ENCODE results near the gene BRICD5.
"Not testable (repeated sequence)": the region's sequence is repeated elsewhere in the genome, so short reads cannot be mapped to it uniquely, and the experiment has no call there.

The BRICD5 gene

GRCh38 chr16:2213817-2214718 lies 3.4 kb upstream of the BRICD5 start:
- DNase-seq: no peak

DNA sequence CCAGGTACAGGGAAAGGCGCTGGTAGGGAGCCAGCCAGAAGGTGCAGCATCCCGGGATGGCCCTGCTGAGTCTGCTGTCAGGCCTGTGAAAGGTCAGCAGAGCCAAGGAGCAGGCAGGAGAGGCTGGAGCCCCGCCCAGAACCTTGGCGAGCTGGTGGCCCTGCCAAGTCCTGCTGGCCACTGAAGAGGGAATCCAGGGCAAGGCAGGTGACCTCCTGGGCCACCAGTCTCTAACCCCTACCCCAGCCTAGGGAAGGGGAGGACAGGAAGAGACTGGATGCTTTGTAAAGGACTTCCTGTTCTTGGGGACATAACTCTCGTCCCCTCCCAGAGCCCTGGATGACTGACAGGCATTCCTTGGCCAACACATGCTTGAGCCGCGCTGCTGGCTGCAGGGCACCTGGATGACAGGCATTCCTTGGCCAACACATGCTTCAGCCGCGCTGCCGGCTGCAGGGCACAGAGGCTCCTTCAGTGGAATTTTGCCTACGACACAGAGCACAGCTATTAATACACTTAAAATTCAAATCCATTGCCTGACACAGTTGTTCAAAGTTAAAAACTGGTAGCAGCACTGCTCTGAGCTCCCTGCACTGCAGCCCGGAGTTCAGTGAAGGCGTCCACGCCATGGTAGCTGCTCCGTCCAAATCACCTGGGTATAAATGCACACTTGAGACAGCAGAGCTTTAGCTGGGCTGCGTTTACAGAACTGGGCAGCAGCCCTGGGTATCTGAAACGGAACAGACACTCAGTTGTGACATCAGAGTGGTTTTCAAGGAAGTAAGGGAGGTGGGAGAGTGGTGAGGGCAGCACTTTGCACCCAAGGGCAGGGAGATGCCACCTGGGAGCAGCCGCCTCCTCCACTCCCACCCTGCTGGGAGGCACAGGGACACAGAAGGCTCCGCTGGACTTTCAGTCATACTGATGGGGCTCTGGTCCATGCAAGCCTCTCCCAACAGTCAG lies 2.0 kb upstream of the BRICD5 start:
- DNase-seq: no peak

DNA sequence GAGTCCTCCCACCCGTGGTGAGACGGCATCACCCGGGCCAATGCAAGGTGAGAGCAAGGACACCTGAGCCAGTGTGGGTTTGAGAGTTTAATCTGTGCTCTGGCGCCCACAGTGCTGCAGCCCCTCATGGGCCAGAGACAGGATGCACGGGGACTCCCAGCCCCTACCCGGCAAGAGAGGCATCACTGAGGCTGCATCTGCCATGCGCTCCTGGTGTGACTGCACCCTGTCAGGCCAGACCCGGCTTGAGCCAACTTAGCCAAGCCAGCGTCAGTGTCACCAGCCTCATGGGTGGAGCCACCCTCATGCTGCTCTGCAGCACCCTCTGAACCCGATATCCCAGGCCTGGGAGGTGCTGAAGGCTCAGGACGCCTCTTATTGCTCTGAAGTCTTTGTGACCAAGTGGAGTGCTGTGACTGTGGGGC lies 1.3 kb upstream of the BRICD5 start:
- DNase-seq: no peak

DNA sequence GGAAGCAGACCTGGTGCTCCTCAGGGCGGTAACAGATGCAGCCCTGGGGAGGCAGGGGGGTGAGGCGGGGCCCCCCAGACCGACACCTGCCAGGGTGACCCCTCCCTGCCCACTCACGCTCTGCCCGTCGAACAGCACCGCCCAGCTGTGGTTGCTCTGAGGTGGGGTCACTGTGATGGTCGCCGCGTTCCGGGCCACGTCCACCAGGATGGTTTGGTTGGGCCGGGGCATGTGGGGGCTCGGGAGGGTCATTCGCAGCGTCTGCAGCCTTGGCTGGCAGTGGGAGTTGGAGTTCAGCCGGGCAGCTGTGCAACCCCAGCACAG lies 692 bp downstream of the BRICD5 start:
- DNase-seq: no peak

- DNase-seq: no peak
Observed at GRCh38 chr16:2209258-2210008, 1.2 kb downstream of the BRICD5 start.

GRCh38 chr16:2208772-2209171 lies 1.9 kb downstream of the BRICD5 start:
- DNase-seq: no peak

DNA sequence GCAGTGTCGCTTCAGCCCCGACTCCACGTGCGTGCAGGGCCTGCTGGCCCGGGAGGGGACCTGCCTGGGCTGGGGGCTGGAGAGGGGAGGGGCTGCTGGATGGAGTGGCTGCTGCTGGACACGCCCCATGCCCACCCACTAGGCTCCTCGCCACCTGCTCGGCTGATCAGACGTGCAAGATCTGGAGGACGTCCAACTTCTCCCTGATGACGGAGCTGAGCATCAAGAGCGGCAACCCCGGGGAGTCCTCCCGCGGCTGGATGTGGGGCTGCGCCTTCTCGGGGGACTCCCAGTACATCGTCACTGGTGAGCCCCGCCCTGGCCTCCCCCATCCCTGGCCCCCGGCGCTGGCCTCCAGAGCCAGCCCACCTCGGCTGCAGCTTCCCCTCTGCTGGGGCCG lies 2.4 kb downstream of the BRICD5 start:
- DNase-seq: no peak

DNA sequence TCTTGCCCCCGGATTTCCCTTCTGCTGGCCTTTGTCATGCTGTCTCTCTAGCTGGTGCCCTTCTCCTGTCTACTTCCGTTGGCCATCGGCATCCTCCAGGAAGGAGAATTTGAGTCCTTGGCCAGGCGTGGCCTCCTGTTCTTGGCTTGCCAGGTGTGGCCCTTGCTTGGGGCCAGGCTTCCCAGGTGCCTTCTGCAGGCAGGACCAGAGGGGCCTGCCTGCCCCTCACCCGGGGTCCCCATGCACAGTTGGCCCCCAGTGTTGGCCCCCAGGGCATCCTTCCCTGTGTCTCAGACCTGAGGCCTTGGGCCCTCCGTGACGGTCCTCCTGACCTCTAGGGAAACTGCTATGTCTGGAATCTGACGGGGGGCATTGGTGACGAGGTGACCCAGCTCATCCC lies 2.8 kb downstream of the BRICD5 start:
- DNase-seq: no peak

DNA sequence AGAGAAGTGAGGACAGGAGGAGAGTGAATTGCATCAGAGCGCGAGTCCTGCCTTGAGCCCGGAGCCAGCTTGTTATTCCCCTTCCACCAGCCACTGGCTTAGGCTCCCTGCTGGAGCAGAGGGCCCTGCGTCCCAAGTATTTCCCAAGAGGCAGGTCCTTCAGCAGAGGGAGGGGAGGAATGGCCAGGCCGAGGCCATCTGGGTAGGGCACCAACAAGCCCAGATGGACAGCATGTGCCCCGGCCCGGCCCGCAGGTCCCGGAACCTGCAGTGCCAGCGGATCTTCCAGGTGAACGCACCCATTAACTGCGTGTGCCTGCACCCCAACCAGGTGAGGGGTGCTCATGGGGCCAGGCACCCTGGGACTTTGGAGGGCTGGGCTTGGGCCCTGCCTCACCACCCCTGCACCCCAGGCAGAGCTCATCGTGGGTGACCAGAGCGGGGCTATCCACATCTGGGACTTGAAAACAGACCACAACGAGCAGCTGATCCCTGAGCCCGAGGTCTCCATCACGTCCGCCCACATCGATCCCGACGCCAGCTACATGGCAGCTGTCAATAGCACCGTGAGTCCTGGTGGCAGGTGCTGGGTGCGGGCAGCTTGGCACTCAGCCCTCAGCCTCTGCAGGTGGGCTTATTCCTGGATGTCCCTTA lies 3.8 kb downstream of the BRICD5 start:
- no peak for DNase-seq

- no peak for DNase-seq
Observed at GRCh38 chr16:2206420-2206779, 4.3 kb downstream of the BRICD5 start.

GRCh38 chr16:2205967-2206313 lies 4.7 kb downstream of the BRICD5 start:
- DNase-seq: no peak

GRCh38 chr16:2205104-2205966 lies 5.3 kb downstream of the BRICD5 start, which contains the start of gene MLST8:
TSS of gene MLST8 (plus strand) at chr16:2205454. CDS start at chr16:2206086, 632 bp downstream.
- DNase-seq: peak; percentile 93

- DNase-seq: no peak
Observed at GRCh38 chr16:2204416-2205103, 6.1 kb downstream of the BRICD5 start.

DNA sequence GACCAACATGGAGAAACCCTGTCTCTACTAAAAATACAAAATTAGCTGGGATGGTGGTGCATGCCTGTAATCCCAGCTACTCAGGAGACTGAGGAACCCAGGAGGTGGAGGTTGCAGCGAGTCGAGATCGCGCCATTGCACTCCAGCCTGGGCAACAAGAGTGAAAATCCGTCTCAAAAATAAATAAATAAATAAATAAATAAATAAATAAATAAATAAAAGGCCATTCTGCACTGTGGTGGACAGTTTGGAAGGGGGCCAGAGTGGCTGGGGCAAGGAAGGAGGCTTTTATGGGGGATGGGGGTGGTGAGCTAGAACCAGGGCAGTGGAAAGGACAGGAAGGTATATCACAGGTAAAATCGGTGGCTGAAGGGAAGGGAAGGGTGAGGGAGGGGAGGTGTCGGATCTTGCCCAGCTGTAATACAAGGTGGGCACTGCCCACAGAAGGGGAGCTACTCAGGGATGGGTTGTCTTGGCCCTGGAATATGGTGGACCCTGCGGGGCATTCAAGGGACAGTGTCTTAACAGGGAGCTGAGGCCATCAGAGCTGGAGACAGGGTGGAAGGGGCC lies 7.5 kb downstream of the BRICD5 start:
- DNase-seq: not testable (repeated sequence)

DNA sequence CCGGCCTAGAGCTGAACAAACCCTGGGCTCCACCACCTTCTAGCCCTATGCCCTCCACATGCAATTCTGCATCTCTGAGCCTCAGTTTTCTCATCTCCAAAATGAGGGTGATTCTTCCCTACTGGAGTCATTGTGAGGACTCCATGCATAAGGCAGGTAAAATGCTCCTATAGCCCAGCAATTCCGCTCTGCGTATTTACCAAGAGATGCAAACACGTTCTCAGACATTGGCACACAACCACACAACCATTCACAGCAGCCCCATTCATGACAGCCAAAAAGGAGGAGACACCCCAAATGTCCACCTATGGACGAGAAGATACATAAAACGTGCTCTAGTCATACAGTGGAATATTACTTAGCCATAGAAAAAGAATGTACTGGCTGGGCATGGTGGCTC lies 10.3 kb downstream of the BRICD5 start:
- DNase-seq: no peak

DNA sequence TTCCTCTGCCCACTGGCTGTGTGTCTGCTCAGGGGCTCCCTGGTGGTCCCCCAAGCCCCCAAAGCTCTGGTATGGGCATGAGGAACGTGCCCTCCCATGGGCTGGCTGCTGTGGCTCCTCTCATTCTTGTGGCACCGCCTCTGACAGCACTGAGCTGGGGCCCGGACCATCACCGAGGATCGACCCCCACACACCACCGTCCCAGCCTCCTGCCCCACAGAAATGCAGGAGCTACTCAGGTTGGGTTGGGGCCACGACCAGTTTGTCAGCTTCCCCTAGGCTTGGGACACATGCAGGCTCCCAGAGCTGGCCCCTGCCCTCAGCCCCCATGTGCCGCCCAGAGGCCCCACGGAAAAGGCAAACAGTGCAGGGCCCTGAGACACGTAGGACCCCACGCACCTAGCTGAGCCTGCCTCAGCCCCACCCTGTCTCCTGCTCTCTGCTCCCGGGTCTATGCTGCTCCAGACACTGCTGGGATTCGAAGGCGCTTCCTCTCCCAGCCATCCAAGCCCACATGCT lies 11.0 kb downstream of the BRICD5 start:
- DNase-seq: no peak

- DNase-seq: no peak
Observed at GRCh38 chr16:2199095-2199494, 11.6 kb downstream of the BRICD5 start.

GRCh38 chr16:2198283-2198682 lies 12.4 kb downstream of the BRICD5 start:
- no peak for DNase-seq

- no peak for DNase-seq
Observed at GRCh38 chr16:2197765-2198164, 12.9 kb downstream of the BRICD5 start.

DNA sequence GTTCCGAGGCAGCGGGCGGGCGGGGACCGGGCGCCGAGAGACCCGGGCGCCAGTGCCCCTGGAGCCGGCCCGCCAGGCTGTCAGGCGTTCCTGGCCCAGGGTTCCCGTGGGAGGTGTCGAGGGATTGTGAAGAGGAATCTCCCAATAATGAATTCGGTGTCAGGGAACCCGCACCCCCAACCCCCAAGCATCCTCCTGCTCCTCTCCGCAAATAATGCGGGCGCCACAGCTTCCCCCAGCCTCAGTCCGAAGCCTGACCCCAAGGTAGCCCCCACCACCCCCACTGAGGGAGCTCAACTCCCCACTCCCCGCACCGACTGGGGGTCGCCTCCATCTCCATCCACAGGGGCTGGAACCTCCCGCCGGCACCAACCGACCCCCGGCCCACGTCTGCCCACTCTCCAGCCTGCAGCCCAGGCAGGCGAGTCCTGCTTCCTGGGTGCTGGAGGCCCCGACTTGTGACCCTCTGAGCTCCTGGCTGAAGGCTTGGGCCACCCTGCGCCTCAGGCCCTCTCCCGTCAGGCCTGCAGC lies 13.6 kb downstream of the BRICD5 start:
- DNase-seq: no peak

All from activated CD4-positive, CD25-positive, alpha-beta regulatory T cell treated with anti-CD3 and anti-CD28 coated beads, Interleukin-2, amount 50 U/mL, for 72 hours (primary cell).